Gastroesophageal sphincter (tissue), 3 donors: ENCODE results near the gene BICC1.

Experiments
- EP300 ChIP-seq: sonication (generic); formaldehyde crosslinking; IDR thresholded peaks from one replicate; pipeline ENCODE4 v1.6.1; 2017; ENCODE audit warnings: antibody characterized with exemption, mild to moderate bottlenecking
- POLR2A ChIP-seq, 2 donors: fragments of 450-650 bp; IDR thresholded peaks; one replicate each; pipeline ENCODE4 v1.6.1; 2017; ENCODE audit warnings: antibody characterized with exemption in 2 of 2, mild to moderate bottlenecking in 2 of 2, moderate library complexity in 1 of 2
- POLR2AphosphoS5 ChIP-seq: sonication (generic); formaldehyde crosslinking; IDR thresholded peaks from one replicate; pipeline ENCODE4 v1.6.1; 2017; ENCODE audit warnings: antibody characterized with exemption
- TF ChIP-seq, protein P1 (sequence below), 4 experiments: fragments of 200-600 bp in 2 of 4; fragments of 450-650 bp in 2 of 4; sonication (generic) in 1 of 4; IDR thresholded peaks; one replicate each; pipeline ENCODE4 v1.5.1; 2017 to 2019; ENCODE audit warnings: antibody characterized with exemption in 4 of 4, mild to moderate bottlenecking in 2 of 4, moderate library complexity in 2 of 4

DNA sequence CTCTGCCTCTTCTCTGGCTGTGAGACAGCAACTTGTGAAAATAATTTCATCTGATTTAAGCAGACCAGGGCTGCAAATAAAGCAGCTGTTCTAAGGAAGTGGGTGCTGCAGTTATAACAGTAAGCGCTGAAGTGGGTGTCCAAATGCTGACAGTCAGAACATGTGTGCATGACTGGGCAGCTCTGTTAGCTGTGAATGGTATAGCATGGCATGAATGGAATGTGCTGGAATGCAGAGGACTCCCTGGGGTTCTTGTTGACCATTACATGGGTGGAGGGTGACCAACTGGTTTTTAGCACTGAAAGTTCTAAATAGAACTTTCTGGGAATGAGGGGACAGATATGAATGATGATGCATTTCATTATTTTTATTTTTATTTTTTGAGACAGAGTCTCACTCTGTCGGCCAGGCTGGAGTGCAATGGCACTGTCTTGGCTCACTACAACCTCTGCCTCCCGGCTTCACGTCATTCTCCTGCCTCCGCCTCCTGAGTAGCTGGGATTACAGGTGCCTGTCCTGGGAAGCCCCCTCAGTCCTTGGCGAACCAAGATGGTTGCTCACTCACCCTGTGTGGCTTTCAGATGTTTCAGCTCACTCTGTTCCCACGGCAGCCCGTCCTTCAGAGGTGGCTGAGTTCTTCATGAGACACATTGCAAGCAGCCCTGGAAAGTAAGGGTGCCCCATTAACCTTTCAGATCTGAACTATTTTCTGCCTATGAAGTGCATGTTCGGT, 344.0 kb downstream of the BICC1 start:
- TF ChIP-seq EP300, result no peak
- TF ChIP-seq, protein P1, sequence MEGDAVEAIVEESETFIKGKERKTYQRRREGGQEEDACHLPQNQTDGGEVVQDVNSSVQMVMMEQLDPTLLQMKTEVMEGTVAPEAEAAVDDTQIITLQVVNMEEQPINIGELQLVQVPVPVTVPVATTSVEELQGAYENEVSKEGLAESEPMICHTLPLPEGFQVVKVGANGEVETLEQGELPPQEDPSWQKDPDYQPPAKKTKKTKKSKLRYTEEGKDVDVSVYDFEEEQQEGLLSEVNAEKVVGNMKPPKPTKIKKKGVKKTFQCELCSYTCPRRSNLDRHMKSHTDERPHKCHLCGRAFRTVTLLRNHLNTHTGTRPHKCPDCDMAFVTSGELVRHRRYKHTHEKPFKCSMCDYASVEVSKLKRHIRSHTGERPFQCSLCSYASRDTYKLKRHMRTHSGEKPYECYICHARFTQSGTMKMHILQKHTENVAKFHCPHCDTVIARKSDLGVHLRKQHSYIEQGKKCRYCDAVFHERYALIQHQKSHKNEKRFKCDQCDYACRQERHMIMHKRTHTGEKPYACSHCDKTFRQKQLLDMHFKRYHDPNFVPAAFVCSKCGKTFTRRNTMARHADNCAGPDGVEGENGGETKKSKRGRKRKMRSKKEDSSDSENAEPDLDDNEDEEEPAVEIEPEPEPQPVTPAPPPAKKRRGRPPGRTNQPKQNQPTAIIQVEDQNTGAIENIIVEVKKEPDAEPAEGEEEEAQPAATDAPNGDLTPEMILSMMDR (IDR thresholded peaks at IDR 0.05), result no peak
- no peak for TF ChIP-seq POLR2A (IDR thresholded peaks at IDR 0.05)
- peak; percentile 68 for TF ChIP-seq POLR2AphosphoS5
